T-helper 22 cell (primary cell): ENCODE data around the gene ZNF143.
"Not testable (repeated sequence)": the region's sequence is repeated elsewhere in the genome, so short reads cannot be mapped to it uniquely, and the experiment has no call there.

Experiments
- DNase-seq: peaks from one replicate; pipeline ENCODE4 v3.0.0-alpha.2; 2020; ENCODE audit warnings: low read depth

Gene ZNF143

DNA sequence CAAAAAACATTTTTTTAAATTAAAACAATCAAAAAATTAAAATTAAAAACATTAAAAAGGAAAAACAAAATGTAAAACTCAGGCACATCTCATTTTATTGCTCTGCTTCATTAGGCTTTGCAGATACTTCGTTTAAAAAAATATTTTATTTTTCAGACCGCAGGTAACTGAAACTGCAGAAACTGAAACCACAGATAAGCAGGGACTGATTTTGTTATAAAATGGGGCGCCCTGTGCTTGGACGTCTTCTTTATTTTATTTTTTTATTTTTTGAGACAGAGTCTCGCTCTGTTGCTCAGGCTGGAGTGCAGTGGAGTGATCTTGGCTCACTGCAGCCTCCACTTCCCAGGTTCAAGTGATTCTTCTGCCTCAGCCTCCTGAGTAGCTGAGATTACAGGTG is 88.4 kb downstream of the ZNF143 start:
- not testable (repeated sequence) for DNase-seq

DNA sequence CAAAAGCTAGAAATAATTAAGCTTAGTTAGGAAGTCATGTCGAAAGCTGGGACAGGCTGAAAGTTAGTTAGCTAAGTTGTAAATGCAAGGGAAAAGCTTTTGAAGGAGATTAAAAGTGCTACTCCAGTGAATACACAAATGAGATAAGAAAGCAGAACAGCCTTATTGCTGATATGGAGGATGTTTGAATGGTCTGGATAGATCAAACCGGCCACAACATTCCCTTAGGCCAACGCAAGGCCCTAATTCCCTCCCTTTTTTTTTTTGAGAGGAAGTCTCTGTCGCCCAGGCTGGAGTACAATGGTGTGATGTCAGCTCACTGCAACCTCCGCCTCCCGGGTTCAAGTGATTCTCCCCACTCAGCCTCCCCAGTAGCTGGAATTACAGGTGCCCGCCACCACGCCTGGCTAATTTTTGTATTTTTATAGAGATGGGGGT is 89.4 kb downstream of the ZNF143 start:
- DNase-seq, result no peak

DNA sequence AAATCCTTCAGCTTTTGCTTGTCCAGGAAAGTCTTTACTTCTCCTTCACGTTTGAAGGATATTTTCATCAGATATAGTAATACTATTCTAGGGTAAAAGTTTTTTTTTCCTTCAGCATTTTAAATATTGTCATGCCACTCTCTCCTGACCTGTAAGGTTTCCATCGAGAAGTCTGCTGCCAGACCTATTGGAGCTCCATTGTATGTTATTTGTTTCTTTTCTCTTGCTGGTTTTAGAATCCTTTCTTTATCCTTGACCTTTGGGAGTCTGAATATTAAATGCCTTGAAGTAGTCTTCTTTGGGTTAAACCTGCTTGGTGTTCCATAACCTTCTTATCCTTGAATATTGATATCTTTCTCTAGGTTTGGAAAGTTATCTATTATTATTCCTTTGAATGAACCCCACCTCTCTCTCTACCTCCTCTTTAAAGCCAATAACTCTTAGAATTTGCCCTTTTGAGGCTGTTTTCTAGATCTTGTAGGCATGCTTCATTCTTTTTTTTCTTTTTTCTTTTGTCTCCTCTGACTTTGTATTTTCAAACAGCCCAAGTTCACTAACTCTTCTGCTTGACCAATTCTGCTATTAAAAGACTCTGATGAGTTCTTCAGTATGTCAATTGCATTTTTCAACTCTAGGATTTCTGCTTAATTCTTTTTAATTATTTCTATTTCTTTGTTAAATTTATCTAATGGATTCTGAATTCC is 100.6 kb downstream of the ZNF143 start:
- no peak for DNase-seq

- no peak for DNase-seq
These were observed 101.9 kb downstream of the ZNF143 start for GRCh38 chr11:9562716-9563115.

GRCh38 chr11:9563196-9563730 is 102.5 kb downstream of the ZNF143 start:
- no peak for DNase-seq

- peak; percentile 53 for DNase-seq
These were observed 105.2 kb downstream of the ZNF143 start for GRCh38 chr11:9565822-9566560.

- DNase-seq, result no peak
These were observed 105.8 kb downstream of the ZNF143 start for GRCh38 chr11:9566561-9567063.

DNA sequence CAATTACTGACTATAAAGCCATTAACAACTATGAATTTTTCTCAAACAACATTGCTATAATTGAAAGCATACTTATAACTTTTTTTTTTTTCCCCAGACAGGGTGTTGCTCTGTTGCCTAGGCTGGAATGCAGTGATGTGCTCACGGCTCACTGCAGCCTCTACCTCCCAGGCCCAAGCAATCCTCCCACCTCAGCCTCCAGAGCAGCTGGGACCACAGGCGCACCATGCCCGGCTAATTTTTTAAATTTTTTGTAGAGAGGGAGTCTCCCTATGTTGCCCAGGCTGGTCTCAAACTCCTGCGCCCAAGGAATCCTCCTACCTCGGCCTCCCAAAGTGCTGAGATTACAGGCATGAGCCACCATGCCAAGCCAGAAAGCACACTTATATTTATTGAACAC is 106.6 kb downstream of the ZNF143 start:
- no peak for DNase-seq

DNA sequence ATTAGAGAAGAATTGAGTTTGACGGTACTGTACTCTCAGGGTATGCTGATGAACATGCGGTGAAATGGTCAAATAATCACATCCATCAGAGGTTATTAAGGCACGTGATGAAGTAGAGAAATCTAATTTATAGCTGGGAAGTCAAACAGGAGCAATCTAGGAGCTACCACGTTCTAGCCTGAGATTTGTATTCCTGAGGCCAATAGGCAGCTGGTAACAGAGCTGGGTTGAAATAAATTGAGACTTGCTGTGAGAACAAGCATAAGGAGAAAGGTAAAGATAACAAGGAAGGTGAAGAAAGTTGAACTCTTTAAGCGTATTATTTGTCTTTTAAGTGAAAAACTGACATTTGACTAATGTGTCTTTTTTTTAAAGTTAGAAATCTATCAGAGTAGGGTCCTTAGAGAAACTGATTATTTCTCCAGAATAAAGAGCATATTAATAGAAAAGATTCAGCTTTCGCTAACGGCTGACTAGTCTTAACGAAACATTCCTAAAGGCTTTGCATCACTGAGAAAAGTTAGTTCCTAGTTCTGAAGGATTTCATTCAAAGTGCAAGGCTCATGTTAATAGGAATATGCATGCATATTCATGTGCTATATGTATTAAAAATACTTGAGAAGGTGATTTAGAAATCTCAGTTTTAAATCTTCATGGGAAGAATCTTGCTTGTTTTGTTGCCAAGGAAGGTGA is 107.5 kb downstream of the ZNF143 start:
- no peak for DNase-seq

- DNase-seq, result no peak
These were observed 108.2 kb downstream of the ZNF143 start for GRCh38 chr11:9568854-9569587.

DNA sequence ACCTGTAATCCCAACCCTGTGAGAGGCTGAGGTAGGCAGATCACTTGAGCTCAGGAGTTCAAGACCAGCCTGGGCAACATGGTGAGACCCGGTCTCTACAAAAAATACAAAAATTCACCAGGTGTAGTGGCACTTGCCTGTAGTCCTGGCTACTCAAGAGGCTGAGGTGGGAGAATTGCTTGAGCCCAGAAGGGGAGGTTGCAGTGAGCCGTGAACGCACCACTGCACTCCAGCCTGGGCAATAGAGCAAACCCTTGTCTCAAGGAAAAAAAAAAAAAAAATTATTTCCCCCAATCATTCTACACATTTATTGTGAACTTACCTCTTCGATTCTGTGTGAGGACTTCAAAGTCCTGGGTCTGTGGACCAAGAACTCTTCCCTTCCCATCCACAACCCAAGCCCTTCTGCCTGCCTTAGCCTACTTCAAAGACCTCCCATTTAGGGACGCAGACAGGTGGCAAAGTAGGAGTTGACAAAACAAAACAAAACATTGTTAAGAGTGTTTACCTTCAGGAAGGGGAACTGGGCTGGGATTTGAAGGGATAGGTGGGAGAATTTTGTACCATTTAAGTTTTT is 108.9 kb downstream of the ZNF143 start:
- no peak for DNase-seq

DNA sequence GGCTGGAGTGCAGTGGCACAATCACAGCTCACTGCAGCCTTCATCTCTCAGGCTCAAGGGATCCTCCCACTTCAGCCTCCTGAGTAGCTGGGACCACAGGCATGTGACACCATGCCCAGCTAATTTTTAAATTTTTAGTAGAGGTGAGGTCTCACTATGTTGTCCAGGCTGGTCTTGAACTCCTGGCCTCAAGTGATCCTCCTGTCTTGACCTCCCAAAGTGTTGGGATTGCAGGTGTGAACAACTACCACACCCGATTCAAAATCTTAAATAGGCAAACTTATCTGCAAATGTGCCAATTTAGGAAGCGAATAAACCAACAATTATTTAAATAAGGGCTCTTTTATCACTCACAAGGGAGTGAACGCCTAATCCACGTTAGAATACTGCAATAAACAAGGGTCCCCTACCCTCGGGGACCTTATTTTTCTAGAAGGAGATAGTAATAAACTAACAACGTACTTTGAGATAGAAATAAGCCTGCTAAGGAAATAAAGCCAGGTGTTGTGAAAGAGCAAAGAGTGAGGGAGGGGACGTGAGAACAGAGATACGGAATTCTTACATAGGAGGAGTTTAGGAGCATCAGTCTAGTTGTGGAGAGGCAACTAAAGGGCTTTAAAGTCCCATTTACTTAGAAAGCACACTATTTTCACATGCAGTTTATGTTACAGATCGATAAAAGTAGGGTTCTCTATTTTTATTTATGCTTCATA is 109.7 kb downstream of the ZNF143 start:
- DNase-seq, result no peak

DNA sequence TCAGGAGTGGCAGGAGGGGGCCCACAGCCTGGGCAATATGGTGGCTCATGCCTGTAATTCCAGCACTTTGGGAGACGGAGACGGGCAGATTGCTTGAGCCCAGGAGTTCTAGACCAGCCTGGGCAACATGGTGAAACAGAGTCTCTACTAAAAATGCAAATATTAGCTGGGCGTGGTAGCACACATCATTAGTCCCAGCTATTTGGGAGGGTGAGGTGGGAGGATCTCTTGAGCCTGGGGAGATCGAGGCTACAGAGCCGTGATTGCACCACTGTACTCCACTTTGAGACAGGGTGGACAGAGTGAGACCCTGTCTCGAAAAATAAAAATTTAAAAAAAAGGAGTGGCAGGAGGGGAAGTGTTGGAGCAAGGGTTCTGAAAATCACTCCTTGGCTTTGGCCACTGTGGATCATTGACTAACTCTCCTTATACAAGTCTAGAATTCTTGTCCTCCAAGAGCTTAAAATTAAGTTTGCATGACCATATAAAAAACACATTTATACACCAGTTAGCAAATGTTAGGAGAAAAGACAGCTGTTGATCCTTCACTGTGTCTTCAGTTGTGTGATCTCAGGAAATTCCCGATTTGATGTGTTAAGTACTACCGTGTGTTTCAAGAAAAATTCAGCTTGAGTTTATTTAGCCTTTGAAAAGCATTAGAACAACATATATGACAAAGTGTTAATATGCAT is 110.4 kb downstream of the ZNF143 start:
- no peak for DNase-seq

GRCh38 chr11:9571763-9572115 is 110.9 kb downstream of the ZNF143 start:
- DNase-seq, result no peak

- DNase-seq, result peak; percentile 93
These were observed 112.4 kb downstream of the ZNF143 start, which contains the start of gene WEE1 for GRCh38 chr11:9573052-9573774. WEE1 (plus strand) TSS chr11:9573670; CDS start chr11:9573934, 264 bp downstream.

GRCh38 chr11:9573775-9574621 is 113.2 kb downstream of the ZNF143 start:
- no peak for DNase-seq

- DNase-seq, result no peak
These were observed 113.9 kb downstream of the ZNF143 start for GRCh38 chr11:9574622-9575259.
